Activated CD8-positive, alpha-beta T cell treated with anti-CD3 and anti-CD28 coated beads, Interleukin-2, amount 10 ng/mL, durations not matched to agents 7 days and 5 days (primary cell): ENCODE results near the gene MYL3. TPM values are rescaled to one million over a fixed set of nuclear protein-coding genes. Genes with fewer than 3 reads are reported as not detected.
A peak's percentile ranks its signal among the peaks of the same experiment; 100 is the strongest.
"Not testable (repeated sequence)": the region's sequence is repeated elsewhere in the genome, so short reads cannot be mapped to it uniquely, and the experiment has no call there.

ENCODE experiments used
- ATAC-seq: fragments of 150-1000 bp; cut with Tn5 transposase; one replicate; pipeline ENCODE4 v1.10.0; 2021; ENCODE audit warnings: moderate library complexity
- CTCF ChIA-PET: fragments of 350-600 bp; sonication (Branson Sonifier 250); formaldehyde crosslinking; loops from one replicate; lab custom pipeline; 2021; ENCODE audit warnings: antibody characterized with exemption; lab: Charles Lee
- POLR2A ChIA-PET: fragments of 350-600 bp; sonication (Branson Sonifier 250); formaldehyde crosslinking; loops from one replicate; lab custom pipeline; 2021; ENCODE audit warnings: antibody characterized with exemption; lab: Charles Lee
- DNase-seq: peaks from one replicate; pipeline ENCODE4 v3.0.0-alpha.2; 2020
- H3K27ac Mint-ChIP-seq: one replicate; pipeline ENCODE4 v1.8.0; 2021; ENCODE audit warnings: mild to moderate bottlenecking, mixed read lengths
- H3K27me3 Mint-ChIP-seq: one replicate; pipeline ENCODE4 v1.8.0; 2021; ENCODE audit warnings: low read depth, mixed read lengths
- H3K36me3 Mint-ChIP-seq: one replicate; pipeline ENCODE4 v1.8.0; 2021; ENCODE audit warnings: low read depth, mixed read lengths
- H3K4me1 Mint-ChIP-seq: one replicate; pipeline ENCODE4 v1.8.0; 2021; ENCODE audit warnings: low read depth, mixed read lengths
- H3K4me3 Mint-ChIP-seq: one replicate; pipeline ENCODE4 v1.8.0; 2021; ENCODE audit warnings: mild to moderate bottlenecking, mixed read lengths
- H3K9me3 Mint-ChIP-seq: one replicate; pipeline ENCODE4 v1.8.0; 2022; ENCODE audit warnings: mixed read lengths; ENCODE audit not compliant: insufficient read depth
- total RNA-seq, 2 experiments: library from RNA; stranded (reverse); gene quantifications; one replicate each; pipeline ENCODE4 v1.2.3, GENCODE V29; 2021

The MYL3 gene
- total RNA-seq, 2 experiments from 2014 or later = not detected

GRCh38 chr3:46831316-46831715, 31.9 kb downstream of the MYL3 start:
- H3K4me3 Mint-ChIP-seq = no peak overlapping the region
- ChIA-PET CTCF (no interaction called here), POLR2A (no interaction called here)
- peak; percentile 10 for DNase-seq
- H3K36me3 Mint-ChIP-seq = no peaks in the 10 kb centered on the region
- peaks cover 6% of the 10 kb centered on the region for H3K4me1 Mint-ChIP-seq
- H3K27me3 Mint-ChIP-seq = no peaks in the 10 kb centered on the region
- no peak overlapping the region for H3K27ac Mint-ChIP-seq
- no peak for ATAC-seq
- H3K9me3 Mint-ChIP-seq = no peaks in the 10 kb centered on the region

- no peaks in the 10 kb centered on the region for H3K27me3 Mint-ChIP-seq
- CTCF ChIA-PET = no interaction called here
- no peaks in the 10 kb centered on the region for H3K9me3 Mint-ChIP-seq
- no peak overlapping the region for H3K4me3 Mint-ChIP-seq
- H3K27ac Mint-ChIP-seq = no peak overlapping the region
- POLR2A ChIA-PET = interaction anchor here (0.6 kb wide), 1 partner anchor 50 kb away, joined by 3 read pairs; no protein-coding TSS in a partner anchor
- H3K36me3 Mint-ChIP-seq = no peaks in the 10 kb centered on the region
- H3K4me1 Mint-ChIP-seq = peaks cover 6% of the 10 kb centered on the region
- DNase-seq (no peak), ATAC-seq (no peak)
Measured at GRCh38 chr3:46830801-46831200, 32.4 kb downstream of the MYL3 start.

- ATAC-seq = peak; percentile 70
- Mint-ChIP-seq H3K4me3 (no peak overlapping the region), H3K9me3 (no peaks in the 10 kb centered on the region), H3K27ac (no peak overlapping the region), H3K36me3 (no peaks in the 10 kb centered on the region), H3K4me1 (peaks cover 6% of the 10 kb centered on the region), H3K27me3 (no peaks in the 10 kb centered on the region)
- peak; percentile 35 for DNase-seq
- CTCF ChIA-PET = no interaction called here
- POLR2A ChIA-PET = no interaction called here
Measured at GRCh38 chr3:46829699-46830208, 33.5 kb downstream of the MYL3 start.

GRCh38 chr3:46825450-46825849, 37.8 kb downstream of the MYL3 start:
- H3K27ac Mint-ChIP-seq = no peak overlapping the region
- H3K4me1 Mint-ChIP-seq = peaks cover 8% of the 10 kb centered on the region
- no peak overlapping the region for H3K4me3 Mint-ChIP-seq
- H3K9me3 Mint-ChIP-seq = peaks cover 25% of the 10 kb centered on the region
- DNase-seq (no peak), ATAC-seq (no peak)
- H3K27me3 Mint-ChIP-seq = no peaks in the 10 kb centered on the region
- CTCF ChIA-PET = no interaction called here
- peaks cover 9% of the 10 kb centered on the region for H3K36me3 Mint-ChIP-seq
- POLR2A ChIA-PET = no interaction called here

GRCh38 chr3:46824211-46824970, 38.9 kb downstream of the MYL3 start:
- Mint-ChIP-seq H3K4me1 (peaks cover 4% of the 10 kb centered on the region), H3K9me3 (peaks cover 25% of the 10 kb centered on the region), H3K4me3 (no peak overlapping the region), H3K27me3 (no peaks in the 10 kb centered on the region), H3K27ac (no peak overlapping the region), H3K36me3 (peaks cover 9% of the 10 kb centered on the region)
- no peak for DNase-seq
- CTCF ChIA-PET = no interaction called here
- no peak for ATAC-seq
- POLR2A ChIA-PET = no interaction called here

GRCh38 chr3:46823314-46823713, 39.9 kb downstream of the MYL3 start:
- CTCF ChIA-PET, H3K4me3 Mint-ChIP-seq, H3K4me1 Mint-ChIP-seq, DNase-seq, H3K36me3 Mint-ChIP-seq, H3K27ac Mint-ChIP-seq, POLR2A ChIA-PET, ATAC-seq, H3K27me3 Mint-ChIP-seq: not testable (repeated sequence)
- H3K9me3 Mint-ChIP-seq = peaks cover 25% of the 10 kb centered on the region

GRCh38 chr3:46821553-46821952, 41.7 kb downstream of the MYL3 start:
- POLR2A ChIA-PET = no interaction called here
- peaks cover 9% of the 10 kb centered on the region for H3K36me3 Mint-ChIP-seq
- H3K4me1 Mint-ChIP-seq = peaks cover 2% of the 10 kb centered on the region
- DNase-seq = no peak
- no peak for ATAC-seq
- CTCF ChIA-PET = interaction anchor here (1.4 kb wide), 1 partner anchor 45 kb away, joined by 4 read pairs; no protein-coding TSS in a partner anchor
- H3K27ac Mint-ChIP-seq = no peak overlapping the region
- H3K9me3 Mint-ChIP-seq = peaks cover 25% of the 10 kb centered on the region
- H3K4me3 Mint-ChIP-seq = no peak overlapping the region
- H3K27me3 Mint-ChIP-seq = peaks cover 4% of the 10 kb centered on the region

- DNase-seq = no peak
- Mint-ChIP-seq H3K27me3 (peaks cover 4% of the 10 kb centered on the region), H3K9me3 (peaks cover 25% of the 10 kb centered on the region), H3K36me3 (peaks cover 9% of the 10 kb centered on the region), H3K4me3 (no peak overlapping the region), H3K27ac (no peak overlapping the region), H3K4me1 (peaks cover 2% of the 10 kb centered on the region)
- POLR2A ChIA-PET = no interaction called here
- CTCF ChIA-PET = interaction anchor here (1.4 kb wide), 1 partner anchor 46 kb away, joined by 4 read pairs; no protein-coding TSS in a partner anchor
- no peak for ATAC-seq
Measured at GRCh38 chr3:46820852-46821251, 42.4 kb downstream of the MYL3 start.

- Mint-ChIP-seq H3K27ac (no peak overlapping the region), H3K36me3 (no peaks in the 10 kb centered on the region)
Measured at GRCh38 chr3:46812237-46812791, 50.9 kb downstream of the MYL3 start.

GRCh38 chr3:46811615-46812236, 51.5 kb downstream of the MYL3 start:
- Mint-ChIP-seq H3K4me3 (no peak overlapping the region), H3K4me1 (peaks cover 24% of the 10 kb centered on the region), H3K36me3 (no peaks in the 10 kb centered on the region), H3K9me3 (no peaks in the 10 kb centered on the region), H3K27me3 (peaks cover 24% of the 10 kb centered on the region), H3K27ac (no peak overlapping the region)
- ChIA-PET CTCF (no interaction called here), POLR2A (no interaction called here)
- DNase-seq = no peak
- no peak for ATAC-seq

More at GRCh38 chr3:46812237-46812791, 50.9 kb downstream of the MYL3 start:
- ATAC-seq (peak; percentile 93), DNase-seq (peak; percentile 66)
- ChIA-PET POLR2A (no interaction called here), CTCF (no interaction called here)
- peaks cover 24% of the 10 kb centered on the region for H3K27me3 Mint-ChIP-seq
- peaks cover 24% of the 10 kb centered on the region for H3K4me1 Mint-ChIP-seq
- H3K9me3 Mint-ChIP-seq = no peaks in the 10 kb centered on the region
- peak overlapping the region; percentile 57 for H3K4me3 Mint-ChIP-seq

GRCh38 chr3:46808766-46809165, 54.5 kb downstream of the MYL3 start:
- POLR2A ChIA-PET, H3K9me3 Mint-ChIP-seq, H3K27ac Mint-ChIP-seq, ATAC-seq, H3K36me3 Mint-ChIP-seq, DNase-seq, H3K4me3 Mint-ChIP-seq, CTCF ChIA-PET: not testable (repeated sequence)
- Mint-ChIP-seq H3K27me3 (peaks cover 19% of the 10 kb centered on the region), H3K4me1 (peaks cover 24% of the 10 kb centered on the region)
